Measurements from ENCODE around the gene GHSR. TPM values are rescaled to one million over a fixed set of nuclear protein-coding genes. Genes with fewer than 3 reads are reported as not detected.
"Not testable (repeated sequence)": the region's sequence is repeated elsewhere in the genome, so short reads cannot be mapped to it uniquely, and the experiment has no call there.

GHSR gene, protein sequence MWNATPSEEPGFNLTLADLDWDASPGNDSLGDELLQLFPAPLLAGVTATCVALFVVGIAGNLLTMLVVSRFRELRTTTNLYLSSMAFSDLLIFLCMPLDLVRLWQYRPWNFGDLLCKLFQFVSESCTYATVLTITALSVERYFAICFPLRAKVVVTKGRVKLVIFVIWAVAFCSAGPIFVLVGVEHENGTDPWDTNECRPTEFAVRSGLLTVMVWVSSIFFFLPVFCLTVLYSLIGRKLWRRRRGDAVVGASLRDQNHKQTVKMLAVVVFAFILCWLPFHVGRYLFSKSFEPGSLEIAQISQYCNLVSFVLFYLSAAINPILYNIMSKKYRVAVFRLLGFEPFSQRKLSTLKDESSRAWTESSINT
- polyA plus RNA-seq (2013), result not detected

DNA sequence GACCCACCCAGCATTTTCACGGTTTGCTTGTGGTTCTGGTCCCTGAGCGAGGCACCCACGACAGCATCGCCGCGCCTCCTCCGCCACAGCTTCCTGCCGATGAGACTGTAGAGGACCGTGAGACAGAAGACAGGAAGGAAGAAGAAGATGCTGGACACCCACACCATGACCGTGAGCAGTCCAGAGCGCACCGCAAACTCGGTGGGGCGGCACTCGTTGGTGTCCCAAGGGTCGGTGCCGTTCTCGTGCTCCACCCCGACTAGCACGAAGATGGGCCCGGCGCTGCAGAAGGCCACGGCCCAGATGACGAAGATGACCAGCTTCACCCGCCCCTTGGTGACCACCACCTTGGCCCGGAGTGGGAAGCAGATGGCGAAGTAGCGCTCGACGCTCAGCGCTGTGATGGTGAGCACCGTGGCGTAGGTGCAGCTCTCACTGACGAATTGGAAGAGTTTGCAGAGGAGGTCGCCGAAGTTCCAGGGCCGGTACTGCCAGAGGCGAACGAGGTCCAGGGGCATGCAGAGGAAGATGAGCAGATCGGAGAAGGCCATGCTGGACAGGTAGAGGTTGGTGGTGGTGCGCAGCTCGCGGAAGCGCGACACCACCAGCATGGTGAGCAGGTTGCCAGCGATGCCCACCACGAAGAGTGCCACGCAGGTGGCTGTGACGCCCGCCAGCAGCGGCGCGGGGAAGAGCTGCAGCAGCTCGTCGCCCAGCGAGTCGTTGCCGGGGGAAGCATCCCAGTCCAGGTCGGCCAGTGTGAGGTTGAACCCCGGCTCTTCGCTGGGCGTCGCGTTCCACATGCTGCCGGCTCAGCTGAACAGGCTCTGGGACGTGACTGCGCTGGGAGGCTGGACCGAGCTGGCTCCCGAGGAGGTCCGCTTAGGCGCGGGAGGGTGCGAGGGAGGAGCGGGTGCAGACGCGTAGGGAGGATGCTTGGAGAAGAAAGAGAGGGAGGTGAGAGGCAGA, at the start of gene GHSR:
Gene GHSR, minus strand, starts transcription at position 846 of the 969 bp plus-strand sequence. Its CDS starts 43 bp downstream, at position 803.
- ChIA-PET CTCF (no interaction called here), POLR2A (no interaction called here)
- peaks cover 0 to 8% (median 0%) of the 10 kb centered on the region in 5 experiments for H3K9me3 ChIP-seq (ENCODE audit: control extremely low read depth in 1 of 5, control insufficient read depth in 4 of 5, insufficient read depth in 2 of 5, low read depth in 1 of 5, low read length in 4 of 5)
- no peak within 1 kb of the TSS for H3K27ac ChIP-seq (ENCODE audit: insufficient read depth in 1 of 2, low read depth in 1 of 2, low read length in 2 of 2, poor library complexity in 1 of 2, severe bottlenecking in 2 of 2)
- H3K4me3 ChIP-seq (ENCODE audit: control insufficient read depth in 1 of 7, extremely low read depth in 1 of 7, insufficient read depth in 4 of 7, low read depth in 2 of 7, low read length in 6 of 7), result peak within 1 kb of the TSS in 1 of 7 experiments; percentile 19
- 6% methylated on average over 61 of the region's 76 CpGs for WGBS (ENCODE audit: insufficient coverage)
- DNase-seq, result peak in 2 of 3 donors; percentile 24 to 40
- peaks cover 26 to 69% (median 52%) of the 10 kb centered on the region in 5 experiments for H3K27me3 ChIP-seq (replicated peaks in 2 of 5; ENCODE audit: control insufficient read depth in 4 of 5, insufficient read depth in 5 of 5, low read length in 4 of 5)
- H3K4me1 ChIP-seq (ENCODE audit: control extremely low read depth in 1 of 4, control insufficient read depth in 4 of 4, insufficient read depth in 4 of 4, low read length in 3 of 4), result peaks cover 0 to 18% (median 10%) of the 10 kb centered on the region in 4 experiments
- H3K36me3 ChIP-seq (ENCODE audit: control insufficient read depth in 4 of 4, insufficient read depth in 4 of 4, low read length in 3 of 4), result no peaks in the 10 kb centered on the region

DNA sequence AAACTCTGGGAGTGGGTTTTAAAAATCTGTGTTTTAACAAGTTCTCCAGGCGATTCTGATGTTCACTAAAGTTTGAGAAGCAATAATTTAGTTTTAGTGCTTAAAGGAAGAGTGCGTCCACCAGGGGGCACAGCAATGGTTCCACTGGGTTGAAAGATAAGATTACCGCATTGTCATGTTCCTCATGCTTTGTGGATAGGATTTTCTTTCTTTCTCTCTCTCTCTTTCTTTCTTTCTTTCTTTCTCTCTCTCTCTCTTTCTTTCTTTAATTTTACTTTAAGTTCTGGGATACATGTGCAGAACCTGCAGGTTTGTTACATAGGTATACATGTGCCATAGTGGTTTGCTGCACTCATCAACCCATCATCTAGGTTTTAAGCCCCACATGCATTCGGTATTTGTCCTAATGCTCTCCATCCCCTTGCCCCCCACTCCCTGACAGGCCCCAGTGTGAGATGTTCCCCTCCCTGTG, 42.0 kb upstream of the GHSR start:
- H3K9me3 ChIP-seq (ENCODE audit: control extremely low read depth in 1 of 5, control insufficient read depth in 4 of 5, insufficient read depth in 2 of 5, low read depth in 1 of 5, low read length in 4 of 5); H3K4me3 ChIP-seq (ENCODE audit: control insufficient read depth in 1 of 7, extremely low read depth in 1 of 7, insufficient read depth in 4 of 7, low read depth in 2 of 7, low read length in 6 of 7); H3K36me3 ChIP-seq (ENCODE audit: control insufficient read depth in 4 of 4, insufficient read depth in 4 of 4, low read length in 3 of 4); POLR2A ChIA-PET; H3K27ac ChIP-seq (ENCODE audit: insufficient read depth in 1 of 2, low read depth in 1 of 2, low read length in 2 of 2, poor library complexity in 1 of 2, severe bottlenecking in 2 of 2); H3K4me1 ChIP-seq (ENCODE audit: control extremely low read depth in 1 of 4, control insufficient read depth in 4 of 4, insufficient read depth in 4 of 4, low read length in 3 of 4); H3K27me3 ChIP-seq (replicated peaks in 2 of 5; ENCODE audit: control insufficient read depth in 4 of 5, insufficient read depth in 5 of 5, low read length in 4 of 5): not testable (repeated sequence)
- CTCF ChIA-PET, result interaction anchor here (0.6 to 1.8 kb wide), 5 partner anchors 22 to 295 kb away, joined by 3 to 12 read pairs (median 3); no protein-coding TSS in a partner anchor
- 0% methylated on average over 1 of the region's 4 CpGs for WGBS (ENCODE audit: insufficient coverage)
- DNase-seq, result peak; percentile 85 to 94 (median 91)

DNA sequence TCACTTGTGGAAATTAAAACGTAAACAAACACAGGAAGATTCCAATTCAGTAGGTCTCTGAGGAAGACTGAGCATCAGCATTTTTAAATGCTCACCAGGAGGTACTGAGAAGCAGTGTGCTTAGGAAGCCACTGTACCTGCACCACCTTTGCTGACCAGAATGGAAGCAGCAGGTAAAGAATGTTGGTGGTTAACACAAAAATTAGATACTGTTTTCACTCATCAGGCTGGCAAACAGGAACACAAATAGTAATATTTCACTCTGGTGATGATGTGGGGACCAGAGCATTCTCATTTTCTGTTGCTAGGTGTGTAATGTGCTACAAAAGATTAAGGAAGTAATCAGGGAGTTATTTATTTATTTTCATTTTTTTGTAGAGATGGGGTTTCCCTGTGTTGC, 29.9 kb upstream of the GHSR start:
- H3K4me3 ChIP-seq (ENCODE audit: control insufficient read depth in 1 of 7, extremely low read depth in 1 of 7, insufficient read depth in 4 of 7, low read depth in 2 of 7, low read length in 6 of 7), result no peak overlapping the region
- H3K27ac ChIP-seq (ENCODE audit: insufficient read depth in 1 of 2, low read depth in 1 of 2, low read length in 2 of 2, poor library complexity in 1 of 2, severe bottlenecking in 2 of 2), result no peak overlapping the region
- peaks cover 0 to 8% (median 2%) of the 10 kb centered on the region in 4 experiments for H3K4me1 ChIP-seq (ENCODE audit: control extremely low read depth in 1 of 4, control insufficient read depth in 4 of 4, insufficient read depth in 4 of 4, low read length in 3 of 4)
- H3K9me3 ChIP-seq (ENCODE audit: control extremely low read depth in 1 of 5, control insufficient read depth in 4 of 5, insufficient read depth in 2 of 5, low read depth in 1 of 5, low read length in 4 of 5), result no peaks in the 10 kb centered on the region
- POLR2A ChIA-PET, result no interaction called here
- H3K36me3 ChIP-seq (ENCODE audit: control insufficient read depth in 4 of 4, insufficient read depth in 4 of 4, low read length in 3 of 4), result no peaks in the 10 kb centered on the region
- DNase-seq, result peak in 2 of 3 donors; percentile 1 to 6
- H3K27me3 ChIP-seq (replicated peaks in 2 of 5; ENCODE audit: control insufficient read depth in 4 of 5, insufficient read depth in 5 of 5, low read length in 4 of 5), result no peaks in the 10 kb centered on the region
- 86% methylated on average over 1 of the region's 1 CpG for WGBS (ENCODE audit: insufficient coverage)
- CTCF ChIA-PET, result interaction anchor here (0.8 to 1.6 kb wide), 4 partner anchors 10 to 144 kb away, joined by 3 to 5 read pairs (median 4); no protein-coding TSS in a partner anchor

DNA sequence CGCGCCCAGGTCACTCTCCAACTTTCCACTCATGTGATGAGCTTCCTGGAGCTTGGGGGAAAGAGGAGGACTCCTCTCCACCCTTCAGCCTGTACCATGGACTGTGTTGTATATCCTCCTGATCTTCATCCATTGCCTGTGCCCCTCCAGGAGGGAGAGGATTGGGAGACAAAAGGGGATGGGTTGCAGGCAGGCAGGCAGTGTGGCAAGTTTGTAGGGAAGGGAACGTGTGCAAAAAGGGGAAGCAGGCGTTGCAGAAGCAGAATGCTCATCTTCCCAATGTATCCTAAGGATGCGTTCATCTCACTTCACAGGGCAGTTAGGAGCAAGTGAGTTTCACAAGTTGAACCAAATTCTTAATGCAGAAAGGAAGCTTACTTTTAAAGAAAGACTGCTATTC, 28.1 kb upstream of the GHSR start:
- ChIA-PET CTCF (interaction anchor here (0.6 to 1.7 kb wide), 8 partner anchors 12 to 275 kb away, joined by 3 to 5 read pairs (median 4); no protein-coding TSS in a partner anchor), POLR2A (no interaction called here)
- DNase-seq, result peak in 2 of 3 donors; percentile 4 to 31
- Histone ChIP-seq H3K36me3 (ENCODE audit: control insufficient read depth in 4 of 4, insufficient read depth in 4 of 4, low read length in 3 of 4) (no peaks in the 10 kb centered on the region), H3K4me1 (ENCODE audit: control extremely low read depth in 1 of 4, control insufficient read depth in 4 of 4, insufficient read depth in 4 of 4, low read length in 3 of 4) (peaks cover 0 to 8% (median 2%) of the 10 kb centered on the region in 4 experiments), H3K27ac (ENCODE audit: insufficient read depth in 1 of 2, low read depth in 1 of 2, low read length in 2 of 2, poor library complexity in 1 of 2, severe bottlenecking in 2 of 2) (no peak overlapping the region), H3K27me3 (replicated peaks in 2 of 5; ENCODE audit: control insufficient read depth in 4 of 5, insufficient read depth in 5 of 5, low read length in 4 of 5) (no peaks in the 10 kb centered on the region), H3K9me3 (ENCODE audit: control extremely low read depth in 1 of 5, control insufficient read depth in 4 of 5, insufficient read depth in 2 of 5, low read depth in 1 of 5, low read length in 4 of 5) (peaks cover 0 to 4% (median 0%) of the 10 kb centered on the region in 5 experiments), H3K4me3 (ENCODE audit: control insufficient read depth in 1 of 7, extremely low read depth in 1 of 7, insufficient read depth in 4 of 7, low read depth in 2 of 7, low read length in 6 of 7) (no peak overlapping the region)
- 72% methylated on average over 4 of the region's 5 CpGs for WGBS (ENCODE audit: insufficient coverage)

DNA sequence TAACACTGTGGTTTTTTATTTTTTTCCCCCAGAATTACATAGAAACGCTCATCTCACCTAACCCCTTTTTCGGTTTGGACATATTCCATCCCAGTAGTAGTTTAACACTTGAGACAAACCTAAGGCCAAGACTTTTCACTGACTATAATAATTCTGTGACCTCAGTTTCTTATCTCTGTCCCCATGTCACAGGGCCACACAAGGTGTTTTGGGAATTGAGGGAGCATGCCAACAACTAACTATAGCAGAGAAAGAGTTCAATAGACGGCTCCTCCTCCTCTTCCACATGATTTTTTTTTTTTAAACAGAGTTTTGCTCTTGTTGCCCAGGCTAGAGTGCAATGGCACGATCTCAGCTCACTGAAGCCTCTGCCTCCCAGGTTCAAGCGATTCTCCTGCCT, 27.4 kb upstream of the GHSR start:
- POLR2A ChIA-PET, result no interaction called here
- H3K27me3 ChIP-seq (replicated peaks in 2 of 5; ENCODE audit: control insufficient read depth in 4 of 5, insufficient read depth in 5 of 5, low read length in 4 of 5), result no peaks in the 10 kb centered on the region
- peaks cover 0 to 4% (median 0%) of the 10 kb centered on the region in 5 experiments for H3K9me3 ChIP-seq (ENCODE audit: control extremely low read depth in 1 of 5, control insufficient read depth in 4 of 5, insufficient read depth in 2 of 5, low read depth in 1 of 5, low read length in 4 of 5)
- 100% methylated on average over 2 of the region's 5 CpGs for WGBS (ENCODE audit: insufficient coverage)
- no peak overlapping the region for H3K27ac ChIP-seq (ENCODE audit: insufficient read depth in 1 of 2, low read depth in 1 of 2, low read length in 2 of 2, poor library complexity in 1 of 2, severe bottlenecking in 2 of 2)
- H3K4me1 ChIP-seq (ENCODE audit: control extremely low read depth in 1 of 4, control insufficient read depth in 4 of 4, insufficient read depth in 4 of 4, low read length in 3 of 4), result peaks cover 0 to 8% (median 2%) of the 10 kb centered on the region in 4 experiments
- CTCF ChIA-PET, result interaction anchor here (1.0 to 1.7 kb wide), 2 partner anchors 12 to 13 kb away, joined by 4 to 5 read pairs; no protein-coding TSS in a partner anchor
- no peaks in the 10 kb centered on the region for H3K36me3 ChIP-seq (ENCODE audit: control insufficient read depth in 4 of 4, insufficient read depth in 4 of 4, low read length in 3 of 4)
- no peak for DNase-seq
- no peak overlapping the region for H3K4me3 ChIP-seq (ENCODE audit: control insufficient read depth in 1 of 7, extremely low read depth in 1 of 7, insufficient read depth in 4 of 7, low read depth in 2 of 7, low read length in 6 of 7)

DNA sequence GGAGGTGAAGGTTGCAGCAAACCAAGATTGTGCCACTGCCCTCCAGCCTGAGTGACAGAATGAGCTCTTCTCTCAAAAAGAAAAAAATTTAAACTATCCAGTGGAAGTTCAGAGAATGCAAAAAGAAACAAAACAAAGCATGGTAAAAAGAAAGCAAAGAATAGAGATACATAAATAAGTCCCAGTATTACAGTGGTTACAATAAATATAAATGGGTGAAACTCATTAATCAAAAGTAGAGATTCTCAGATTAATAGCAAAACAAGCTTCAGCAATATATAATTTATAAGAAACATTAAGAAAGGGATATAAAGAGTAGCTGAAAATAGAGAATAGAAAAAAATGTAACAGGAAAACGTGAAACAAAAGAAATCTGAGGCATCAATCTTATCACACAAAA, 23.6 kb upstream of the GHSR start:
- Histone ChIP-seq H3K36me3 (ENCODE audit: control insufficient read depth in 4 of 4, insufficient read depth in 4 of 4, low read length in 3 of 4) (no peaks in the 10 kb centered on the region), H3K27ac (ENCODE audit: insufficient read depth in 1 of 2, low read depth in 1 of 2, low read length in 2 of 2, poor library complexity in 1 of 2, severe bottlenecking in 2 of 2) (no peak overlapping the region), H3K27me3 (replicated peaks in 2 of 5; ENCODE audit: control insufficient read depth in 4 of 5, insufficient read depth in 5 of 5, low read length in 4 of 5) (no peaks in the 10 kb centered on the region), H3K4me1 (ENCODE audit: control extremely low read depth in 1 of 4, control insufficient read depth in 4 of 4, insufficient read depth in 4 of 4, low read length in 3 of 4) (peaks cover 0 to 5% (median under 1%) of the 10 kb centered on the region in 4 experiments), H3K9me3 (ENCODE audit: control extremely low read depth in 1 of 5, control insufficient read depth in 4 of 5, insufficient read depth in 2 of 5, low read depth in 1 of 5, low read length in 4 of 5) (peaks cover 0 to 4% (median 0%) of the 10 kb centered on the region in 5 experiments), H3K4me3 (ENCODE audit: control insufficient read depth in 1 of 7, extremely low read depth in 1 of 7, insufficient read depth in 4 of 7, low read depth in 2 of 7, low read length in 6 of 7) (no peak overlapping the region)
- ChIA-PET POLR2A (no interaction called here), CTCF (no interaction called here)
- no peak for DNase-seq
- WGBS (ENCODE audit: insufficient coverage), result no CpG with 5 or more reads among the region's 1 CpG

Data from common myeloid progenitor, CD34-positive (primary cell).